ENCODE results near the gene MLLT3. TPM values are rescaled to one million over a fixed set of nuclear protein-coding genes. Genes with fewer than 3 reads are reported as not detected.

The MLLT3 gene
- total RNA-seq, 1 experiment from 2014 or later, result 24.4 TPM

DNA sequence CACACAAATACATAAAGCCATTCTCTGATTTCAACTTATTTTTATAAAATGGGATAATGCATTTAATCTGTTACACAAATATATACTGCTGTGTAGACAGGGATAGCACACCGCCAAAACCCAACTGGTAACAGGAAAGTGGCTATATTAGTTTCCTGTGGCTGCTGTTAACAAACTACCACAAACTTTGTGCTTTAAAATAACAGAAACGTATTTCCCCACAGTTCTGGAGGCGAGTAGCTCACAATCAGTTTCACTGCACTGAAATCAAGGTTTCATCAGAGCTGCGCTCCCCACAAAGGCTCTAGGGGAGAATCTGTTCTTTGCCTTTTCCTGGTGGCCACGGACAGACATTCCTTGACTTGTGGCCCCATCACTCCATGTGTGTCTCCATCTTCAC is 94.0 kb downstream of the MLLT3 start:
- no peaks in the 10 kb centered on the region for H3K36me3 Mint-ChIP-seq (ENCODE audit: insufficient read depth, unreplicated experiment)
- no peaks in the 10 kb centered on the region for H3K4me1 Mint-ChIP-seq (ENCODE audit: low read depth, unreplicated experiment)
- H3K9me3 ChIP-seq, result no peaks in the 10 kb centered on the region
- DNase-seq, result no peak
- no TSS peak for BruUV-seq (replicated peaks)
- ChIA-PET POLR2A (no interaction called here), CTCF (no interaction called here)
- H3K36me3 ChIP-seq (ENCODE audit: control insufficient read depth, insufficient read depth, low read length), result no peaks in the 10 kb centered on the region
- no peaks in the 10 kb centered on the region for H3K27me3 Mint-ChIP-seq (ENCODE audit: insufficient read depth, unreplicated experiment)
- intact Hi-C loops (cut with micrococcal nuclease; ENCODE audit: unreplicated experiment), result no loop called here
- no peak overlapping the region for H3K27ac Mint-ChIP-seq (ENCODE audit: unreplicated experiment)
- H3K27me3 ChIP-seq (replicated peaks; ENCODE audit: control insufficient read depth, insufficient read depth, low read length), result no peaks in the 10 kb centered on the region
- H3K9me3 Mint-ChIP-seq (ENCODE audit: unreplicated experiment), result no peaks in the 10 kb centered on the region
- H3K4me3 ChIP-seq (ENCODE audit: low read depth, low read length), result no peak overlapping the region
- no peak overlapping the region for H3K4me3 Mint-ChIP-seq (ENCODE audit: unreplicated experiment)
- H3K4me1 ChIP-seq, result peaks cover 9% of the 10 kb centered on the region
- TF ChIP-seq CTCF (IDR thresholded peaks at IDR 0.05; ENCODE audit: insufficient read depth in 1 of 2, low read depth in 1 of 2, low read length in 1 of 2, severe bottlenecking in 1 of 2, unreplicated experiment in 1 of 2), result no peak

DNA sequence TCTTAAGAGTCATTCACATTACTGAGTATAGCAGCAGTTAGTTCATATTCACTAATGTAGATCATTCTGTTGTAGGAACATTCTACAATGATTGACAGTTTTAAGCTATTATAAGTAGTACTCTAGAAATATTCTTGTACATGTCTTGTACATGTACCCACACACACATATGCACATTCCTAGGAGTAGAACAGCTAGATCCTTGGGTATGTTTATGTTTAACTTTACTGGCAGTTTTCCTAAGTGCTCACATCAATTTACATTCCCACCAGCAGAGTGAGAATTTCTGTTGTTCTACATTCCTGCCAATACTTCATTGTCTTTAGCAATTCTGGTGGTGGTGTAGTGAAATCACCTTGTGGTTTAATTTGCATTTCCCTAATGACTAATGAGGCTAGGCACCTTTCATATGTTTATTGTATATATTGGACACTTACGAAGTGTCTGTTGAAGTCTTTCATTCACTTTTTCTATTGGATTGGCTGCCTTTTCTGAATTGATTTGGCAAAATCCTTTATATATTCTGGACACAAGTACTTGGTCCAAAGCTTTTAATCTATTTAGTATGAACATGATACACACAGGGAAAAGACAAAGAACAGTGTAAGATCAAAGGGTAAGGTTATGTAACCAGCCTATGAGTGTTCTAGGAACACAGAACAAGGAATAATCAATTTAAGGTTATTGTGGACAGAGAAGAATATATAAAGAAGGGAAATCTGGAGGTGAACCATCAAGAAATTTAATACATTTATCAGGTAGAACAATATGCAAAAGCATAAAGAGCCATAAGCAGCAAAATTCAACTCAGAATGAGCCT is 95.6 kb downstream of the MLLT3 start:
- H3K27ac Mint-ChIP-seq (ENCODE audit: unreplicated experiment), result no peak overlapping the region
- peaks cover 9% of the 10 kb centered on the region for H3K4me1 ChIP-seq
- no peaks in the 10 kb centered on the region for H3K9me3 ChIP-seq
- TF ChIP-seq CTCF (IDR thresholded peaks at IDR 0.05; ENCODE audit: insufficient read depth in 1 of 2, low read depth in 1 of 2, low read length in 1 of 2, severe bottlenecking in 1 of 2, unreplicated experiment in 1 of 2), result peak in 1 of 2 experiments; percentile 3
- no peaks in the 10 kb centered on the region for H3K27me3 Mint-ChIP-seq (ENCODE audit: insufficient read depth, unreplicated experiment)
- CTCF ChIA-PET, result interaction anchor here (0.6 kb wide), 1 partner anchor 93 kb away, joined by 3 read pairs; no protein-coding TSS in a partner anchor
- no TSS peak for BruUV-seq (replicated peaks)
- no peak overlapping the region for H3K4me3 Mint-ChIP-seq (ENCODE audit: unreplicated experiment)
- H3K27me3 ChIP-seq (replicated peaks; ENCODE audit: control insufficient read depth, insufficient read depth, low read length), result no peaks in the 10 kb centered on the region
- no peaks in the 10 kb centered on the region for H3K4me1 Mint-ChIP-seq (ENCODE audit: low read depth, unreplicated experiment)
- no peaks in the 10 kb centered on the region for H3K36me3 Mint-ChIP-seq (ENCODE audit: insufficient read depth, unreplicated experiment)
- no peak for DNase-seq
- H3K9me3 Mint-ChIP-seq (ENCODE audit: unreplicated experiment), result no peaks in the 10 kb centered on the region
- no peaks in the 10 kb centered on the region for H3K36me3 ChIP-seq (ENCODE audit: control insufficient read depth, insufficient read depth, low read length)
- POLR2A ChIA-PET, result no interaction called here
- intact Hi-C loops (cut with micrococcal nuclease; ENCODE audit: unreplicated experiment), result no loop called here
- no peak overlapping the region for H3K4me3 ChIP-seq (ENCODE audit: low read depth, low read length)

- no peaks in the 10 kb centered on the region for H3K27me3 Mint-ChIP-seq (ENCODE audit: insufficient read depth, unreplicated experiment)
- Histone ChIP-seq H3K27me3 (replicated peaks; ENCODE audit: control insufficient read depth, insufficient read depth, low read length) (no peaks in the 10 kb centered on the region), H3K9me3 (no peaks in the 10 kb centered on the region), H3K36me3 (ENCODE audit: control insufficient read depth, insufficient read depth, low read length) (no peaks in the 10 kb centered on the region), H3K4me1 (peaks cover 9% of the 10 kb centered on the region), H3K4me3 (ENCODE audit: low read depth, low read length) (no peak overlapping the region)
- intact Hi-C loops (cut with micrococcal nuclease; ENCODE audit: unreplicated experiment), result no loop called here
- peak; percentile 28 to 31 for TF ChIP-seq CTCF (IDR thresholded peaks at IDR 0.05; ENCODE audit: insufficient read depth in 1 of 2, low read depth in 1 of 2, low read length in 1 of 2, severe bottlenecking in 1 of 2, unreplicated experiment in 1 of 2)
- DNase-seq, result peak in 1 of 2 experiments; percentile 11
- no peaks in the 10 kb centered on the region for H3K9me3 Mint-ChIP-seq (ENCODE audit: unreplicated experiment)
- H3K4me1 Mint-ChIP-seq (ENCODE audit: low read depth, unreplicated experiment), result no peaks in the 10 kb centered on the region
- ChIA-PET CTCF (interaction anchor here (0.6 to 1.1 kb wide), 7 partner anchors 8 to 807 kb away, joined by 3 to 4 read pairs (median 3); no protein-coding TSS in a partner anchor), POLR2A (no interaction called here)
- no peaks in the 10 kb centered on the region for H3K36me3 Mint-ChIP-seq (ENCODE audit: insufficient read depth, unreplicated experiment)
- H3K4me3 Mint-ChIP-seq (ENCODE audit: unreplicated experiment), result no peak overlapping the region
- no peak overlapping the region for H3K27ac Mint-ChIP-seq (ENCODE audit: unreplicated experiment)
- BruUV-seq (replicated peaks), result no TSS peak
Measured at GRCh38 chr9:20524776-20525175, 97.5 kb downstream of the MLLT3 start.

All from Caco-2 (cell line).